H9 (cell line): Measurements from ENCODE around the gene RHOB. TPM values are rescaled to one million over a fixed set of nuclear protein-coding genes. Genes with fewer than 3 reads are reported as not detected.

Source experiments
- DNase-seq: peaks from one replicate; pipeline ENCODE4 v3.0.0-alpha.2; 2017
- H2AFZ ChIP-seq: one replicate; pipeline ENCODE4 v1.6.1; 2013; ENCODE audit warnings: mild to moderate bottlenecking, low read length, control low read depth, moderate library complexity
- H2AK5ac ChIP-seq: 2 replicates; pipeline ENCODE4 v1.6.1; 2013; ENCODE audit warnings: low read length, control low read depth, mixed read lengths; ENCODE audit not compliant: insufficient read length
- H2BK120ac ChIP-seq: one replicate; pipeline ENCODE4 v1.6.1; 2013; ENCODE audit warnings: low read depth, mild to moderate bottlenecking, low read length, control low read depth, inconsistent platforms; ENCODE audit not compliant: poor library complexity, severe bottlenecking
- H2BK12ac ChIP-seq: 2 replicates; pipeline ENCODE4 v1.6.1; 2013; ENCODE audit warnings: low read length, control low read depth, mixed read lengths, low read depth; ENCODE audit not compliant: insufficient read length
- H2BK15ac ChIP-seq: 2 replicates; pipeline ENCODE4 v1.6.1; 2013; ENCODE audit warnings: low read depth, low read length, control low read depth
- H2BK20ac ChIP-seq: one replicate; pipeline ENCODE4 v1.6.1; 2013; ENCODE audit warnings: low read depth, mild to moderate bottlenecking, low read length, control low read depth, inconsistent platforms; ENCODE audit not compliant: poor library complexity, severe bottlenecking
- H2BK5ac ChIP-seq: 2 replicates; pipeline ENCODE4 v1.6.1; 2013; ENCODE audit warnings: low read length, control low read depth, mixed read lengths; ENCODE audit not compliant: insufficient read length
- H3K14ac ChIP-seq: 2 replicates; pipeline ENCODE4 v1.6.1; 2013; ENCODE audit warnings: low read length, control low read depth; ENCODE audit not compliant: insufficient read depth
- H3K18ac ChIP-seq: 2 replicates; pipeline ENCODE4 v1.6.1; 2013; ENCODE audit warnings: low read depth, mild to moderate bottlenecking, mixed read lengths, low read length, control low read depth; ENCODE audit not compliant: insufficient read length
- H3K23ac ChIP-seq: 2 replicates; pipeline ENCODE4 v1.6.1; 2013; ENCODE audit warnings: low read length, control low read depth, mixed read lengths, low read depth; ENCODE audit not compliant: insufficient read length
- H3K23me2 ChIP-seq: 2 replicates; pipeline ENCODE4 v1.6.1; 2013; ENCODE audit warnings: low read depth, mild to moderate bottlenecking, mixed read lengths, low read length, control low read depth; ENCODE audit not compliant: insufficient read length, poor library complexity, severe bottlenecking
- H3K27ac ChIP-seq: 2 replicates; pipeline ENCODE4 v1.5.1; 2013; ENCODE audit warnings: low read length, control low read depth, mixed read lengths, low read depth; ENCODE audit not compliant: insufficient read length
- H3K27me3 ChIP-seq: 2 replicates; pipeline ENCODE4 v1.6.1; 2013; ENCODE audit warnings: low read length, control low read depth, inconsistent platforms; ENCODE audit not compliant: insufficient read depth
- H3K4ac ChIP-seq: 2 replicates; pipeline ENCODE4 v1.6.1; 2013; ENCODE audit warnings: low read depth, mild to moderate bottlenecking, control low read depth, inconsistent platforms, low read length, moderate library complexity
- H3K4me1 ChIP-seq: 2 replicates; pipeline ENCODE4 v1.6.1; 2013; ENCODE audit warnings: low read length, control low read depth, inconsistent platforms; ENCODE audit not compliant: insufficient read depth
- H3K4me2 ChIP-seq: 2 replicates; pipeline ENCODE4 v1.6.1; 2013; ENCODE audit warnings: low read length, control low read depth, mixed read lengths; ENCODE audit not compliant: insufficient read length, insufficient read depth
- H3K56ac ChIP-seq: 2 replicates; pipeline ENCODE4 v1.6.1; 2013; ENCODE audit warnings: low read depth, mild to moderate bottlenecking, mixed read lengths, low read length, control low read depth; ENCODE audit not compliant: insufficient read length
- H3K79me1 ChIP-seq: 2 replicates; pipeline ENCODE4 v1.6.1; 2013; ENCODE audit warnings: low read depth, mild to moderate bottlenecking, moderate library complexity, low read length, control low read depth, inconsistent platforms; ENCODE audit not compliant: insufficient read depth, poor library complexity, severe bottlenecking
- H3K79me2 ChIP-seq: 2 replicates; pipeline ENCODE4 v1.6.1; 2013; ENCODE audit warnings: low read length, control low read depth, inconsistent platforms; ENCODE audit not compliant: insufficient read depth
- H3K9ac ChIP-seq: 2 replicates; pipeline ENCODE4 v1.6.1; 2013; ENCODE audit warnings: low read length, control low read depth, mixed read lengths; ENCODE audit not compliant: insufficient read length; ENCODE audit errors: extremely low read depth
- H3K9me3 ChIP-seq: one replicate; pipeline ENCODE4 v1.6.1; 2013; ENCODE audit warnings: low read depth, low read length, inconsistent platforms; ENCODE audit not compliant: control insufficient read depth
- H3T11ph ChIP-seq: one replicate; pipeline ENCODE4 v1.6.1; 2013; ENCODE audit warnings: mild to moderate bottlenecking, low read length, control low read depth, inconsistent platforms
- H4K20me1 ChIP-seq: one replicate; pipeline ENCODE4 v1.6.1; 2013; ENCODE audit not compliant: control insufficient read depth, insufficient read length, insufficient read depth
- H4K5ac ChIP-seq: 2 replicates; pipeline ENCODE4 v1.6.1; 2013; ENCODE audit warnings: low read depth, mild to moderate bottlenecking, mixed read lengths, low read length, control low read depth; ENCODE audit not compliant: insufficient read length
- H4K8ac ChIP-seq: replicated peaks from 2 replicates; pipeline ENCODE4 v1.6.1; 2013; ENCODE audit warnings: low read length, control low read depth, mixed read lengths, low read depth; ENCODE audit not compliant: insufficient read length
- H4K91ac ChIP-seq: 2 replicates; pipeline ENCODE4 v1.6.1; 2013; ENCODE audit warnings: low read depth, mild to moderate bottlenecking, moderate library complexity, mixed read lengths, low read length, control low read depth; ENCODE audit not compliant: insufficient read length
- H3K27ac Mint-ChIP-seq, 3 experiments: 2 replicates in 2 of 3; 3 replicates in 1 of 3; pipeline ENCODE4 v1.8.0; 2020 to 2021; ENCODE audit warnings: mixed read lengths in 3 of 3, mild to moderate bottlenecking in 1 of 3, moderate library complexity in 1 of 3
- H3K27me3 Mint-ChIP-seq: 2 replicates; pipeline ENCODE4 v1.8.0; 2021; ENCODE audit warnings: low read depth, mild to moderate bottlenecking, moderate library complexity, mixed read lengths
- H3K36me3 Mint-ChIP-seq, 3 experiments: 2 replicates in 2 of 3; 3 replicates in 1 of 3; pipeline ENCODE4 v1.8.0; 2020 to 2021; ENCODE audit warnings: low read depth in 3 of 3, mixed read lengths in 3 of 3; ENCODE audit not compliant: insufficient read depth in 1 of 3
- H3K4me1 Mint-ChIP-seq, 2 experiments: 2 replicates each; pipeline ENCODE4 v1.8.0; 2020; ENCODE audit warnings: mixed read lengths in 2 of 2
- H3K4me3 Mint-ChIP-seq, 2 experiments: 2 replicates in 1 of 2; 3 replicates in 1 of 2; pipeline ENCODE4 v1.8.0; 2020 to 2021; ENCODE audit warnings: mild to moderate bottlenecking in 2 of 2, mixed read lengths in 2 of 2, moderate library complexity in 1 of 2
- H3K9me3 Mint-ChIP-seq, 2 experiments: 2 replicates in 1 of 2; 3 replicates in 1 of 2; pipeline ENCODE4 v1.8.0; 2020; ENCODE audit warnings: mild to moderate bottlenecking in 2 of 2, mixed read lengths in 2 of 2, moderate library complexity in 1 of 2
- CTCF ChIP-seq: fragments of 200-600 bp; sonication (generic); conservative IDR thresholded peaks from 3 replicates; pipeline ENCODE4 v1.8.0; 2021; ENCODE audit warnings: antibody characterized with exemption, mild to moderate bottlenecking
- WGBS: extraction: QIAGEN DNeasy Blood & Tissue Kit; methylation state at CpG from one replicate; pipeline ENCODE4 v1.1.7; 2013; ENCODE audit warnings: missing lambda C conversion rate, low lambda C conversion rate, mixed read lengths; ENCODE audit not compliant: insufficient read length; ENCODE audit errors: extremely low coverage; 5-methylcytosine and 5-hydroxymethylcytosine counted together
- total RNA-seq: library from RNA; stranded (reverse); gene quantifications from 2 replicates; pipeline ENCODE4 v1.2.1, GENCODE V29; 2021

RHOB gene
- total RNA-seq, 1 experiment from 2014 or later, result 10.3 TPM

DNA sequence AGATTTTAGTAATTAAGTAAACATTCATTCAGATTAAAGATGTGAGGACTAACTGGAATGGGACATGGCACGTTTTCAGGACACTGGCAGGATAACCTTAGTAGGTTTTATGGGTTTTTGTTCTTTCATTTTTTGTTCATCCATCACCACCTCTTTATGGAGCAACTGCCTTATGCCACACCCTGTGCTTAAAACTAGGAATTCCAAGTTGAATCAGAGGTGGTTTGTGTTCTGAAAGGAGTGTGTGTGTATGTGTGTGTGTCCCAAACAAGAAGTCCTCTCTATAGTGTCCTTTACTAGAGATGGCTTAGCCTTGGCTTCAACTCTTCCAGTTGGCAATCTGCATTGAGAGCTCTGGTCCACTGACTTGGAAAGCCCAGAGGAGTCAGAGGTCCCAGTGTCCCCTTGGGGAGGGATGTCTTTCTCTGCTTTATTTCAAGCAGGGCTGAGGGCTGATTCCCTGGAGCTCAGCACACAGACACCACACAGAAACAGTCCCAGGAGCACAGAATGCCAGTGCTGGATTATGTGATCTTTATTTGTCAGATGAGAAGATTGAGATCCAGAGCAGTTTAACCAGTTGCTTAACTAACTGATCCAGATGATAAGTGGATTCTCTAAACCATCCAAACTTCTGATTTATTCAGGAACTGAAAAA, 25.2 kb downstream of the RHOB start:
- Histone ChIP-seq H3K4me2 (no peak overlapping the region), H3K79me2 (no peaks in the 10 kb centered on the region), H3K79me1 (no peaks in the 10 kb centered on the region), H4K8ac (no peak overlapping the region), H3K18ac (no peak overlapping the region), H3K23me2 (no peaks in the 10 kb centered on the region), H3K27ac (no peak overlapping the region), H2AK5ac (no peak overlapping the region), H2AFZ (no peak overlapping the region), H4K91ac (no peak overlapping the region), H3K27me3 (no peaks in the 10 kb centered on the region), H3K9me3 (no peaks in the 10 kb centered on the region), H4K20me1 (no peaks in the 10 kb centered on the region), H3K9ac (no peak overlapping the region), H3K14ac (no peak overlapping the region), H3K56ac (no peak overlapping the region), H2BK12ac (no peak overlapping the region), H2BK15ac (no peak overlapping the region), H3T11ph (no peak overlapping the region), H3K23ac (no peak overlapping the region), H4K5ac (no peak overlapping the region), H3K4ac (no peak overlapping the region), H2BK120ac (no peak overlapping the region), H2BK20ac (no peak overlapping the region), H2BK5ac (no peak overlapping the region), H3K4me1 (no peaks in the 10 kb centered on the region; the same call in 1 of the 2 replicates)
- H3K27me3 Mint-ChIP-seq, result peaks cover 22% of the 10 kb centered on the region
- peaks cover 12 to 14% of the 10 kb centered on the region in 2 experiments for H3K4me1 Mint-ChIP-seq
- no peak overlapping the region for H3K4me3 Mint-ChIP-seq
- no peaks in the 10 kb centered on the region for H3K36me3 Mint-ChIP-seq
- DNase-seq, result no peak
- H3K9me3 Mint-ChIP-seq, result no peaks in the 10 kb centered on the region
- no peak overlapping the region; a peak in 1 of 7 replicates for H3K27ac Mint-ChIP-seq
- WGBS, result no CpG with 5 or more reads among the region's 1 CpG
- no peak for TF ChIP-seq CTCF
